Measurements from ENCODE around the gene PEX14. TPM values are rescaled to one million over a fixed set of nuclear protein-coding genes. Genes with fewer than 3 reads are reported as not detected.

The PEX14 gene
- total and polyA plus RNA-seq, 8 donors: 17.3 to 22.9 (median 20.7) TPM

DNA sequence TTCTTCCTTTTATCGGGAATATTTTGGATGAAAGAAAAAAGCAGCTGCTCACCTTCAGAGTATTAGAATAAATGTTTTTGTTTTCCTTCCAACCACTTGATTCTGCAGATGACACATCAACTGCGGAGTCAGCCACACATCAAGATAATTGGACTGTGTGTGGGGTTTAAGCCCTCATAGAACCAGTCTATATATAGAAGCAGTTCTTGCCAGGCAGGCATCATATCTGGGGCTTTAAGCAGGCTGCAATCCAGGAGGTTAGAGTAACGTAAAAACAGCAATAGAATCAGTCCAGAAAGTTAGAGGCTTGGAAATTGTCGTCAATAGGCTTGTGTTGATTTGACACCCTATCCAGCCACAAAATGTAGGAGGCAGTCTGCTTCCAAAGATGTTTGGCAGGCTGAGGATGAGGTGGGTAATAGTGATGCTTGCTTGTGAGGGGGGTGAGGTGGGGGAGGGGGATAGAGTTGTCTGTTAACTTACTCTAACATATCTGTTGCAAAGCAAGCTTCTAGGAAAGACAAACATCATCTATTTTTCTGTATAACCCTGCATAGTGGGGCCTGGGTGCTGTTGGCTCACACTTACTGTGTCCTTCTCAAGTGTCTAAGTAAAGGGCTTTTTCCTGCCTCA lies 64.8 kb downstream of the PEX14 start:
- DNase-seq (no peak), ATAC-seq (no peak)
- Histone ChIP-seq H3K27ac (peak overlapping the region in 1 of 2 donors; percentile 28), H3K9me3 (no peaks in the 10 kb centered on the region), H3K4me3 (no peak overlapping the region), H3K36me3 (peaks cover 0 to 41% of the 10 kb centered on the region in 2 donors), H3K4me1 (no peaks in the 10 kb centered on the region), H3K27me3 (no peaks in the 10 kb centered on the region)
- intact Hi-C loops (cut with DNase I): no loop called here
- TF ChIP-seq, protein P1, sequence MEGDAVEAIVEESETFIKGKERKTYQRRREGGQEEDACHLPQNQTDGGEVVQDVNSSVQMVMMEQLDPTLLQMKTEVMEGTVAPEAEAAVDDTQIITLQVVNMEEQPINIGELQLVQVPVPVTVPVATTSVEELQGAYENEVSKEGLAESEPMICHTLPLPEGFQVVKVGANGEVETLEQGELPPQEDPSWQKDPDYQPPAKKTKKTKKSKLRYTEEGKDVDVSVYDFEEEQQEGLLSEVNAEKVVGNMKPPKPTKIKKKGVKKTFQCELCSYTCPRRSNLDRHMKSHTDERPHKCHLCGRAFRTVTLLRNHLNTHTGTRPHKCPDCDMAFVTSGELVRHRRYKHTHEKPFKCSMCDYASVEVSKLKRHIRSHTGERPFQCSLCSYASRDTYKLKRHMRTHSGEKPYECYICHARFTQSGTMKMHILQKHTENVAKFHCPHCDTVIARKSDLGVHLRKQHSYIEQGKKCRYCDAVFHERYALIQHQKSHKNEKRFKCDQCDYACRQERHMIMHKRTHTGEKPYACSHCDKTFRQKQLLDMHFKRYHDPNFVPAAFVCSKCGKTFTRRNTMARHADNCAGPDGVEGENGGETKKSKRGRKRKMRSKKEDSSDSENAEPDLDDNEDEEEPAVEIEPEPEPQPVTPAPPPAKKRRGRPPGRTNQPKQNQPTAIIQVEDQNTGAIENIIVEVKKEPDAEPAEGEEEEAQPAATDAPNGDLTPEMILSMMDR (IDR thresholded peaks at IDR 0.05): no peak

DNA sequence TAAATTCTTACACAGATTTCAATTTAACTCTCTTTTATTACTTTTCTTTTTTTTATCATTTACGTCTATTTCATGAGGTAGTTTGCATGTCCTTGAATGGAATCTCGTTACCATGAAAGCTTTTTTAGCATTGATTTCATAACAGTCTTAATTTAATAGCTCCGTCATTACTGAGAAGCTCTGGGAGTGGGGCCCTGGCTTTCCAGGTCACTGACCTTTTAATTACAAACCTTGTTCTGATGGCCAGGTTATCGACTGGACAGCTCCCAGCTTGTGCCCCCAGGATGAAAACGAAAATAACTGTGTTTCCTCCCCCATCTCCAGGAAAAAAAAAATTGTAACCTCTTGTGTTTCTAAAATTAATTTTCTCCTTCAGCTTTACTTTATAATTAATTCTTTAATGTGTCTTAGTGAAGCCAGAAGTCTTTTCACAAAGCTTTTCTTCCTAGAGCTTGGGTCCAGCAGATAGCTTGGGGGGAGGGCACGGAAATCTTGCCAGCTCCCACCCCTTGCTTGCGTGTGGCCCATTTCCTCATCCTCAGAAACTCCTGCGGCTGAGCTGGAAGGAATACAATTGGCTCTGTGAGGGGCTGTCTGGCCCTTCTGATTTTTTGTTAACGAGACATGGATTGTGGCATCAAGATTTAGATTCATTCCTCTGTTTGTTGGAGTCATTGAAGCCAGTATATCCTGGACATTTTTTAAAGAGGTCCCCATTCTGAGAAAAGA lies 65.7 kb downstream of the PEX14 start:
- peak overlapping the region; percentile 47 to 48 for H3K27ac ChIP-seq
- H3K9me3 ChIP-seq: no peaks in the 10 kb centered on the region
- H3K4me1 ChIP-seq: no peaks in the 10 kb centered on the region
- ATAC-seq (peak; percentile 62), DNase-seq (peak in 2 of 4 donors; percentile 74 to 90)
- peaks cover 0 to 41% of the 10 kb centered on the region in 2 donors for H3K36me3 ChIP-seq
- H3K27me3 ChIP-seq: no peaks in the 10 kb centered on the region
- TF ChIP-seq, protein P1 (IDR thresholded peaks at IDR 0.05): no peak
- no peak overlapping the region for H3K4me3 ChIP-seq
- intact Hi-C loops (cut with DNase I): no loop called here

DNA sequence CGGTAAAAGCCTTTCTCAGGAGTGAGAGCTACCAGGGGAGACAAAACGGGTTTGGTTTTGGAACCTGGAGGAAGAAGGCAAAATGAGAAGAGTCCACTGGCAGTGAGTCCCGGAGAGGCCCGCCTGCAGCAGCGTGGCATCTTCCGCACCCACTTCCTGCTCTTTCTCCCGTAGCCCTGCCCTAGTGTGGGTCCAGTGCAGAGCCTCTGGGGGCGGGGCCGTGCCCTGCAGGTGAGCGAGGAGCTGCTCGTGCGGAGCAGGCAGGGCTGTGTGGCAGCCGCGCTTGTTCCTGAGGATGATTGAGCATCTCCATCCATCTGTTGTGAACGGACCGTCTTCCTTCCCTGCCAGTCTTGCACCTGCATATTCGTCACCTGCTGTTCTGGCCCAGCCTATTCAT lies 66.5 kb downstream of the PEX14 start:
- Histone ChIP-seq H3K9me3 (no peaks in the 10 kb centered on the region), H3K27ac (peak overlapping the region; percentile 47 to 48), H3K4me1 (no peaks in the 10 kb centered on the region), H3K36me3 (peaks cover 0 to 37% of the 10 kb centered on the region in 2 donors), H3K4me3 (no peak overlapping the region), H3K27me3 (no peaks in the 10 kb centered on the region)
- intact Hi-C loops (cut with DNase I): no loop called here
- no peak for DNase-seq
- TF ChIP-seq, protein P1 (IDR thresholded peaks at IDR 0.05): no peak
- no peak for ATAC-seq

DNA sequence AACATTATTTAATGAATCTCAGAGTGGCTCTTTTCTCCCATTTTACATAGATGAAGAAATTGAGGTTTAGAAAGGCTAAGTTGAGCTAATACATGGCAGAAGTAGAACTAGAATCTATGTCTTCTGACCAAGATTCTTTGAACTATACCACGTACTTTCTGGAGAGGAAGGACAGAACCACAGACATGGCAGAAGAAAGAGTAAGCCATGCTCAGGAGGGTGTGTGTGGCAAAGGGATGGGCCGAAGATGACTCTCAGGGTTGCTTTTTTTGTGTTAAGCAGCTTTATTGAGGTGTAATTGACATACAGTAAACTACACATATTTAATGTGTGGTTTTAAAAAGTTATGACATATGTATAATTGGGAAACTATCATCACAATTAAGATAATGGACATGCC lies 69.5 kb downstream of the PEX14 start:
- Histone ChIP-seq H3K27ac (no peak overlapping the region), H3K4me1 (no peaks in the 10 kb centered on the region), H3K27me3 (no peaks in the 10 kb centered on the region), H3K36me3 (peaks cover 0 to 23% of the 10 kb centered on the region in 2 donors), H3K9me3 (no peaks in the 10 kb centered on the region), H3K4me3 (no peak overlapping the region)
- intact Hi-C loops (cut with DNase I): no loop called here
- TF ChIP-seq, protein P1 (IDR thresholded peaks at IDR 0.05): no peak
- DNase-seq (no peak), ATAC-seq (no peak)

DNA sequence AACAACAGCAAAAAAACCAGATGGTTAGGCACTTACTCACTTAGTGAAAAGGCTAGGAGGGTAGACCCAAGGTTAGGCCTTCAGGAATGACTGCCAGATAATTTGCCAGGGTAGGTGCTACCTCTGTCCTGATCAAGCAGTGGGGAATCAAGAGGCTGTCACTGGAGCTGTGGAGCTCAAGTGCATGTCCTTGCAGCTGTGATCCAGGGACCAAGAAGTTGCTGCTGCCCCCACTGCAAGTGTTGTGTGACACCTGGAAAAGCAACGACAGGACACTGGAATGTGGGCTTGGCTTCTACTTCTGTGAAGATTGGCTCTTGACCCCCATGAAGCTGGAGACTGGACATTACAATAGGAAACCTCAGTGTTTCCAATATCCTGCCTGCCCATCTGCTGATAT lies 72.1 kb downstream of the PEX14 start:
- intact Hi-C loops (cut with DNase I): no loop called here
- Histone ChIP-seq H3K4me3 (no peak overlapping the region), H3K9me3 (no peaks in the 10 kb centered on the region), H3K36me3 (peaks cover 0 to 13% of the 10 kb centered on the region in 2 donors), H3K27ac (no peak overlapping the region), H3K4me1 (no peaks in the 10 kb centered on the region), H3K27me3 (no peaks in the 10 kb centered on the region)
- DNase-seq (no peak), ATAC-seq (peak; percentile 57)
- TF ChIP-seq, protein P1 (IDR thresholded peaks at IDR 0.05): no peak
